ENCODE data around the gene PTPRC. TPM values are rescaled to one million over a fixed set of nuclear protein-coding genes. Genes with fewer than 3 reads are reported as not detected.

Gene PTPRC
- total RNA-seq, 1 donor from 2014 or later: 33.4 TPM

- no peak for DNase-seq (ENCODE audit: extremely low spot score in 2 of 2)
- Histone ChIP-seq H3K9me3 (no peaks in the 10 kb centered on the region), H3K36me3 (no peaks in the 10 kb centered on the region), H3K27me3 (no peaks in the 10 kb centered on the region), H3K4me1 (no peaks in the 10 kb centered on the region), H3K27ac (no peak overlapping the region), H3K4me3 (no peak overlapping the region)
- TF ChIP-seq CTCF (IDR thresholded peaks at IDR 0.05) (no peak), POLR2AphosphoS5 (IDR thresholded peaks at IDR 0.05; ENCODE audit: insufficient read depth in 1 of 2, low read depth in 1 of 2) (no peak), POLR2A (IDR thresholded peaks at IDR 0.05) (no peak)
- intact Hi-C loops (cut with DNase I): no loop called here
Measured at GRCh38 chr1:198633675-198634121, 5.1 kb upstream of the PTPRC start.

GRCh38 chr1:198635964-198636363, 2.9 kb upstream of the PTPRC start:
- DNase-seq (ENCODE audit: extremely low spot score in 2 of 2): no peak
- no peak overlapping the region for H3K27ac ChIP-seq

GRCh38 chr1:198636391-198636790, 2.4 kb upstream of the PTPRC start:
- Histone ChIP-seq H3K9me3 (no peaks in the 10 kb centered on the region), H3K4me3 (no peak overlapping the region), H3K27me3 (no peaks in the 10 kb centered on the region), H3K36me3 (no peaks in the 10 kb centered on the region), H3K27ac (no peak overlapping the region), H3K4me1 (no peaks in the 10 kb centered on the region)
- intact Hi-C loops (cut with DNase I): no loop called here
- TF ChIP-seq POLR2A (IDR thresholded peaks at IDR 0.05): no peak
- TF ChIP-seq CTCF (IDR thresholded peaks at IDR 0.05): no peak
- no peak for TF ChIP-seq POLR2AphosphoS5 (IDR thresholded peaks at IDR 0.05; ENCODE audit: insufficient read depth in 1 of 2, low read depth in 1 of 2)
- DNase-seq (ENCODE audit: extremely low spot score in 2 of 2): no peak

More at GRCh38 chr1:198635964-198636363, 2.9 kb upstream of the PTPRC start:
- Histone ChIP-seq H3K9me3 (no peaks in the 10 kb centered on the region), H3K27me3 (no peaks in the 10 kb centered on the region), H3K4me3 (no peak overlapping the region), H3K36me3 (no peaks in the 10 kb centered on the region), H3K4me1 (no peaks in the 10 kb centered on the region)
- TF ChIP-seq CTCF (IDR thresholded peaks at IDR 0.05) (no peak), POLR2AphosphoS5 (IDR thresholded peaks at IDR 0.05; ENCODE audit: insufficient read depth in 1 of 2, low read depth in 1 of 2) (no peak), POLR2A (IDR thresholded peaks at IDR 0.05) (no peak)
- intact Hi-C loops (cut with DNase I): no loop called here

- no peaks in the 10 kb centered on the region for H3K27me3 ChIP-seq
- intact Hi-C loops (cut with DNase I): no loop called here
- DNase-seq (ENCODE audit: extremely low spot score in 2 of 2): no peak
- no peak overlapping the region for H3K4me3 ChIP-seq
- no peaks in the 10 kb centered on the region for H3K4me1 ChIP-seq
- no peaks in the 10 kb centered on the region for H3K9me3 ChIP-seq
- no peak overlapping the region for H3K27ac ChIP-seq
- no peak for TF ChIP-seq POLR2A (IDR thresholded peaks at IDR 0.05)
- no peak for TF ChIP-seq CTCF (IDR thresholded peaks at IDR 0.05)
- TF ChIP-seq POLR2AphosphoS5 (IDR thresholded peaks at IDR 0.05; ENCODE audit: insufficient read depth in 1 of 2, low read depth in 1 of 2): no peak
- no peaks in the 10 kb centered on the region for H3K36me3 ChIP-seq
Measured at GRCh38 chr1:198637157-198637556, 1.7 kb upstream of the PTPRC start.

GRCh38 chr1:198637916-198638437, 863 bp upstream of the PTPRC start:
- intact Hi-C loops (cut with DNase I): no loop called here
- Histone ChIP-seq H3K4me1 (no peaks in the 10 kb centered on the region), H3K9me3 (no peaks in the 10 kb centered on the region), H3K36me3 (no peaks in the 10 kb centered on the region), H3K27ac (no peak overlapping the region), H3K4me3 (no peak overlapping the region), H3K27me3 (no peaks in the 10 kb centered on the region)
- DNase-seq (ENCODE audit: extremely low spot score in 2 of 2): no peak
- no peak for TF ChIP-seq POLR2A (IDR thresholded peaks at IDR 0.05)
- no peak for TF ChIP-seq CTCF (IDR thresholded peaks at IDR 0.05)

All from vagina (tissue), 2 donors.